Prostate gland (tissue), 2 donors: ENCODE results near the gene SLITRK6. TPM values are rescaled to one million over a fixed set of nuclear protein-coding genes. Genes with fewer than 3 reads are reported as not detected.
"Not testable (repeated sequence)": the region's sequence is repeated elsewhere in the genome, so short reads cannot be mapped to it uniquely, and the experiment has no call there.

Experiments
- DNase-seq: peaks from one replicate; pipeline ENCODE4 v3.0.0-alpha.2; 2019; ENCODE audit warnings: low spot score
- H3K27ac ChIP-seq, 2 donors: fragments of 200-600 bp; sonication (generic); 2 replicates each; pipeline ENCODE4 v1.5.1; 2017 to 2019
- H3K27me3 ChIP-seq: fragments of 200-600 bp; sonication (generic); replicated peaks from 2 replicates; pipeline ENCODE4 v1.5.1; 2019; ENCODE audit not compliant: insufficient read depth
- H3K36me3 ChIP-seq, 2 donors: fragments of 200-600 bp; sonication (generic); 1 replicate in 1 of 2; 2 replicates in 1 of 2; pipeline versions ENCODE4 v1.5.1 to v1.8.1; 2017 to 2019
- H3K4me1 ChIP-seq: fragments of 200-600 bp; sonication (generic); replicated peaks from 2 replicates; pipeline ENCODE4 v1.5.1; 2019
- H3K4me3 ChIP-seq, 2 donors: fragments of 200-600 bp; sonication (generic); 2 replicates each; pipeline ENCODE4 v1.5.1; 2017 to 2019
- H3K9me3 ChIP-seq: fragments of 200-600 bp; sonication (generic); 2 replicates; pipeline ENCODE4 v1.5.1; 2017
- POLR2A ChIP-seq: fragments of 450-650 bp; IDR thresholded peaks from one replicate; pipeline ENCODE4 v1.6.1; 2016; ENCODE audit warnings: antibody characterized with exemption, mild to moderate bottlenecking
- POLR2AphosphoS5 ChIP-seq: sonication (generic); formaldehyde crosslinking; IDR thresholded peaks from one replicate; pipeline ENCODE4 v1.6.1; 2017; ENCODE audit warnings: antibody characterized with exemption
- WGBS: methylation state at CpG from one replicate; pipeline ENCODE4 v1.1.5; 2018; 5-methylcytosine and 5-hydroxymethylcytosine counted together
- intact Hi-C: fragments of 100-400 bp; cut with DNase I; formaldehyde crosslinking; loops from one replicate; pipeline ENCODE4 v1.14.2; 2022
- total RNA-seq, 2 donors: library from RNA; depleted of rRNA; stranded (reverse); fragments of >200 nt; gene quantifications; one replicate each; pipeline ENCODE4 v1.1.0, GENCODE V29; 2016
- TF ChIP-seq, protein P1 (sequence below), 4 experiments: fragments of 200-600 bp in 2 of 4; fragments of 450-650 bp in 2 of 4; sonication (generic) in 2 of 4; IDR thresholded peaks; 1 replicate in 3 of 4; 2 replicates in 1 of 4; pipeline ENCODE4 v1.5.1; 2016 to 2019; ENCODE audit warnings: antibody characterized with exemption in 4 of 4, mild to moderate bottlenecking in 2 of 4, moderate library complexity in 2 of 4

Gene SLITRK6
- total RNA-seq, 2 donors from 2014 or later: 2.6 to 7.6 TPM

DNA sequence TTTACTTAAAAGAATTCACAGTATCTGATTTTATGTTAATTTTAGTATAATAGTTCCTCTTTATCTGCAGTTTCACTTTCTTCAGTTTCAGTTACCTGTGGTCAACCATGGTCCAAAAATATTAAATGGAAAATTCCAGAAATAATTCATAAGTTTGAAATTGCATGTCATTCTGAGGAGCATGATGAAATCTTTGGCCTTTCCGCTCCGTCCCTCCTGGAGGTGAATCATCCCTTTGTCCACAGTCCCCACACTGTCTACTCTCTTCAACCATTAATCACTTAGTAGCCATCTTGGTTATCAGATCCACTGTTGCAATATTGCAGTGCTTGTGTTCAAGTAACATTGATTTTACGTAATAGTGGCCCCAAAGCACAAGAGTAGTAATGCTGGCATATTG lies 26.9 kb downstream of the SLITRK6 start:
- WGBS: 87% methylated on average over 3 of the region's 3 CpGs
- no peak for DNase-seq
- Histone ChIP-seq H3K27me3 (no peaks in the 10 kb centered on the region), H3K36me3 (no peaks in the 10 kb centered on the region), H3K4me1 (no peaks in the 10 kb centered on the region), H3K27ac (no peak overlapping the region), H3K4me3 (no peak overlapping the region), H3K9me3 (no peaks in the 10 kb centered on the region)
- TF ChIP-seq, protein P1, sequence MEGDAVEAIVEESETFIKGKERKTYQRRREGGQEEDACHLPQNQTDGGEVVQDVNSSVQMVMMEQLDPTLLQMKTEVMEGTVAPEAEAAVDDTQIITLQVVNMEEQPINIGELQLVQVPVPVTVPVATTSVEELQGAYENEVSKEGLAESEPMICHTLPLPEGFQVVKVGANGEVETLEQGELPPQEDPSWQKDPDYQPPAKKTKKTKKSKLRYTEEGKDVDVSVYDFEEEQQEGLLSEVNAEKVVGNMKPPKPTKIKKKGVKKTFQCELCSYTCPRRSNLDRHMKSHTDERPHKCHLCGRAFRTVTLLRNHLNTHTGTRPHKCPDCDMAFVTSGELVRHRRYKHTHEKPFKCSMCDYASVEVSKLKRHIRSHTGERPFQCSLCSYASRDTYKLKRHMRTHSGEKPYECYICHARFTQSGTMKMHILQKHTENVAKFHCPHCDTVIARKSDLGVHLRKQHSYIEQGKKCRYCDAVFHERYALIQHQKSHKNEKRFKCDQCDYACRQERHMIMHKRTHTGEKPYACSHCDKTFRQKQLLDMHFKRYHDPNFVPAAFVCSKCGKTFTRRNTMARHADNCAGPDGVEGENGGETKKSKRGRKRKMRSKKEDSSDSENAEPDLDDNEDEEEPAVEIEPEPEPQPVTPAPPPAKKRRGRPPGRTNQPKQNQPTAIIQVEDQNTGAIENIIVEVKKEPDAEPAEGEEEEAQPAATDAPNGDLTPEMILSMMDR (IDR thresholded peaks at IDR 0.05): no peak
- no peak for TF ChIP-seq POLR2A
- TF ChIP-seq POLR2AphosphoS5: no peak
- intact Hi-C loops: no loop called here

DNA sequence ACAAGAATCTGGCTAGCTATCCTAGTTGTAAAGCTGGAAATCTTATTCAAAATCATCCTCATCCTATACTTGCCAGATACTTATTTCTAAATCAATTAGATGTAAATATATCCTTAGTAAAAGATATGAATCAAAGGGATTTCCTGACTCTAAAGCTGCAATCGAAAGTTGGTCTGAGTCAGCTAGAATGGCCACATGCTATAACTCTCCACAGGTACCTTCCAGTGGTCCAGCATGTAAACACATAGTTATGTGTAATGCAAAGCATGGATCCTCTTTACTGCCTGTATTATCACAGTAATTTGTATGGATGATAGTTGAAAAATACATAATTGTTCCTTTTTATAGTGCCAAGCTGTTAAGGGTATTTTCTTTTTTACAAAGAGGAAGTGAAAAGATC lies 27.4 kb downstream of the SLITRK6 start:
- intact Hi-C loops: no loop called here
- H3K27me3 ChIP-seq: no peaks in the 10 kb centered on the region
- H3K4me1 ChIP-seq: no peaks in the 10 kb centered on the region
- 72% methylated on average over 1 of the region's 1 CpG for WGBS
- H3K9me3 ChIP-seq: no peaks in the 10 kb centered on the region
- no peak overlapping the region for H3K4me3 ChIP-seq
- DNase-seq: no peak
- no peak overlapping the region for H3K27ac ChIP-seq
- TF ChIP-seq, protein P1 (IDR thresholded peaks at IDR 0.05): no peak
- TF ChIP-seq POLR2AphosphoS5 (no peak), POLR2A (no peak)
- H3K36me3 ChIP-seq: no peaks in the 10 kb centered on the region

DNA sequence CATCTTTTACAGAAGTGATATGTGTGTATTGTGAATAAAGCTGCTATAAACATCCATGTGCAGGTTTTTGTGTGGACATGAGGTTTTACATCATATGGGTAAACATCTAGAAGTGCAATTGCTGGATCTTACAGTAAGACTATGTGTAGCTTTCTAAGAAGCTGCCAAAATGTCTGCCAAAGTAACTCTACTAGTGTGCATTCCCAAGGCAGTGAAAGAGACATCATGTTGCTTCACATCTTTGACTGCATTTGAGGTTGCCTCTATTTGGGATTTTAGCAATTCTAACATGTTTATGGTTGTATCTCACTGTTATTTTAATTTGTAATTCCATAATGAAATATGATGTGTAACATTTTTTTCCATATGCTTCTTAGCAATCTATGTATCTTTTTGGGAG lies 30.3 kb downstream of the SLITRK6 start:
- Histone ChIP-seq H3K27me3 (no peaks in the 10 kb centered on the region), H3K4me1 (no peaks in the 10 kb centered on the region), H3K36me3 (no peaks in the 10 kb centered on the region), H3K27ac (no peak overlapping the region), H3K4me3 (no peak overlapping the region), H3K9me3 (no peaks in the 10 kb centered on the region)
- no peak for DNase-seq
- intact Hi-C loops: no loop called here
- no peak for TF ChIP-seq POLR2A
- no peak for TF ChIP-seq POLR2AphosphoS5
- TF ChIP-seq, protein P1 (IDR thresholded peaks at IDR 0.05): no peak

DNA sequence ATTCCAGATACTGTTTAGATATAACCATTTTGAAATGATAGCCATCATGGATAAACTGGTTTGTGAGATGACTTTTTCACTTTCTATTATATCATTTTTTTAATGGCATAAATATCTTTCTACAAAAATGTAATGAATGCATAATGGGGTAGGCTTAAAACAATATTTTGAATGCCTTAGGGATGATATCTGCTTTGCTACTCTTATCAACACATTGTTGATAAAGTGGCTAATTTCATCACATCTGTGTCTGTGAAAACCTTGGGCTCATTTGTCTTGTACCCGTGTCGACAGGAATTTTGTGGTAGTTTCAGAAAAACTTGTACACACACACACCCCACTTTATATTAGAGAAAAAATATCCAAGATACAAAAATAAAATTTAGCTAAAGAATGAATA lies 44.1 kb downstream of the SLITRK6 start:
- no peak for DNase-seq
- H3K36me3 ChIP-seq: no peaks in the 10 kb centered on the region
- H3K27ac ChIP-seq: no peak overlapping the region
- H3K9me3 ChIP-seq: no peaks in the 10 kb centered on the region
- TF ChIP-seq, protein P1 (IDR thresholded peaks at IDR 0.05): no peak
- no peak for TF ChIP-seq POLR2AphosphoS5
- TF ChIP-seq POLR2A: no peak
- intact Hi-C loops: no loop called here
- no peaks in the 10 kb centered on the region for H3K4me1 ChIP-seq
- WGBS: 90% methylated on average over 2 of the region's 2 CpGs
- H3K4me3 ChIP-seq: no peak overlapping the region
- H3K27me3 ChIP-seq: no peaks in the 10 kb centered on the region

DNA sequence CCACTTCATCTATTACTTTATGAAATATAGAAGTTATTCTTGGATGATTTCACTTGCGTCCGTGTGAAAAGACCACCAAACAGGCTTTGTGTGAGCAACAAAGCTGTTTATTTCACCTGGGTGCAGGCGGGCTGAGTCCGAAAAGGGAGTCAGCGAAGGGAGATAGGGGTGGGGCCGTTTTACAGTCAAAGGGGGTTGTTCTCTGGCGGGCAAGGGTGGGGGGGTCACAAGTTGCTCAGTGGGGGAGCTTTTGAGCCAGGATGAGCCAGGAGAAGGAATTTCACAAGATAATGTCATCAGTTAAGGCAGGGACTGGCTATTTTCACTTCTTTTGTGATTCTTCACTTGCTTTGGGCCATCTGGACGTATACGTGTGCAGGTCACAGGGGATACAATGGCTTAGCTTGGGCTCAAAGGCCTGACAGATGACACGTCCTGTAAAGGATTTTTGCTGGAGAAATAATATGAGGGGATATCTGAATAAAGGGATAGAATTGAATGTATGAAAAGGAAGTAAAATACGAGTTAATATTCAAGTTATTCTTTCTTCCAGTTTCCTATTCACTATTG lies 55.9 kb downstream of the SLITRK6 start:
- H3K4me1 ChIP-seq, H3K27ac ChIP-seq, H3K4me3 ChIP-seq, H3K27me3 ChIP-seq, H3K36me3 ChIP-seq, intact Hi-C loops, H3K9me3 ChIP-seq, DNase-seq: not testable (repeated sequence)
- WGBS: 75% methylated on average over 11 of the region's 11 CpGs
